DOHH2 (cell line): Measurements from ENCODE around the gene GORASP1.

Experiments used
- CTCF ChIP-seq: fragments of 200-600 bp; sonication (generic); IDR thresholded peaks from one replicate; pipeline ENCODE4 v1.5.1; 2014; ENCODE audit warnings: antibody characterized with exemption, mild to moderate bottlenecking, low read depth, low read length; ENCODE audit not compliant: poor library complexity, severe bottlenecking
- EZH2phosphoT487 ChIP-seq: fragments of 200-600 bp; sonication (generic); IDR thresholded peaks from 2 replicates; pipeline ENCODE4 v1.6.1; 2017; ENCODE audit warnings: borderline replicate concordance, mild to moderate bottlenecking, antibody characterized with exemption, low read length, moderate library complexity, mixed read lengths

DNA sequence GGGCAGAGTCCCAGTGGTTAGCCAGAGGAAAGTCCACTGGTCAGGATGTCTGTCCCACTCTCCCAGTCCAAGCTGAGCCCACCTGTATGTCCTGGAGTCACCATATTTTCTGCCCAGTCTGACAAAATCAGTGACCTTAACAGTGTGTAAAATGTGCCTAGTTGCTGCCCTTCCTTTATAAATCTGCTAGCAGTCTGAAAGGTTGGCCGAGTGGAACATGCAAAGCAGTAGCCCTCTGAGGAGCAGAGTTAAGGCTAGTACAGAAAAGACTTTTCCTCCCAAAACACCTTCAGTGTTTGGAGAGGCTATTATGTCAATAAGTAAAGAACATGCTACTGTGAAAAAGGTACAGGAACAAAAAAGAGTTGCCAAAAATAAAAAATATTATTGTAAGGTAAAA, 15.4 kb upstream of the GORASP1 start:
- no peak for TF ChIP-seq CTCF
- no peak for TF ChIP-seq EZH2phosphoT487
